Motor neuron (in vitro differentiated cells): ENCODE measurements around the gene IQCC. TPM values are rescaled to one million over a fixed set of nuclear protein-coding genes. Genes with fewer than 3 reads are reported as not detected.

ENCODE experiments used
- ATAC-seq, 8 experiments: fragments of 200-7000 bp; cut with Tn5 transposase; replicated peaks in 6 of 8; 2 replicates each; pipeline ENCODE4 v1.8.0; 2021; ENCODE audit warnings: mild to moderate bottlenecking in 8 of 8, moderate library complexity in 8 of 8
- H3K27ac ChIP-seq, 2 donors: fragments of 250-450 bp; sonication (Bioruptor Pico); 2 replicates each; pipeline ENCODE4 v1.9.0; 2021; ENCODE audit warnings: antibody characterized with exemption in 2 of 2, mild to moderate bottlenecking in 2 of 2, moderate library complexity in 1 of 2
- H3K4me1 ChIP-seq, 2 donors: fragments of 250-450 bp; sonication (Bioruptor Pico); replicated peaks in 1 of 2; 2 replicates each; pipeline ENCODE4 v1.6.1; 2021; ENCODE audit warnings: antibody characterized with exemption in 2 of 2, mild to moderate bottlenecking in 2 of 2, moderate library complexity in 1 of 2
- H3K4me3 ChIP-seq, 5 donors: fragments of 250-450 bp; sonication (Bioruptor Pico); 2 replicates each; pipeline ENCODE4 v1.9.0; 2021; ENCODE audit warnings: antibody characterized with exemption in 5 of 5, mild to moderate bottlenecking in 5 of 5, moderate library complexity in 4 of 5
- WGBS, 10 experiments: fragments of 450-650 bp; shearing (Covaris generic); methylation state at CpG; one replicate each; pipeline ENCODE4 v1.0.0; 2022; 5-methylcytosine and 5-hydroxymethylcytosine counted together
- in situ Hi-C, 9 experiments: fragments of 400-800 bp; cut with MboI; loops; one replicate each; pipeline ENCODE4 v1.15.0; 2021; ENCODE audit warnings: low sequenced_read_pairs in 9 of 9, low pct_unique_long_range_greater_than_20kb in 2 of 9; ENCODE audit not compliant: unreplicated experiment in 9 of 9
- total RNA-seq, 8 experiments: library from RNA; unstranded; fragments of 300-600 nt; gene quantifications; 2 replicates each; pipeline versions ENCODE4 v1.2.3 to v1.2.4, GENCODE V29; 2022

IQCC gene
- total RNA-seq, 8 experiments from 2014 or later: 0.97 to 13.7 (median 6.7) TPM

DNA sequence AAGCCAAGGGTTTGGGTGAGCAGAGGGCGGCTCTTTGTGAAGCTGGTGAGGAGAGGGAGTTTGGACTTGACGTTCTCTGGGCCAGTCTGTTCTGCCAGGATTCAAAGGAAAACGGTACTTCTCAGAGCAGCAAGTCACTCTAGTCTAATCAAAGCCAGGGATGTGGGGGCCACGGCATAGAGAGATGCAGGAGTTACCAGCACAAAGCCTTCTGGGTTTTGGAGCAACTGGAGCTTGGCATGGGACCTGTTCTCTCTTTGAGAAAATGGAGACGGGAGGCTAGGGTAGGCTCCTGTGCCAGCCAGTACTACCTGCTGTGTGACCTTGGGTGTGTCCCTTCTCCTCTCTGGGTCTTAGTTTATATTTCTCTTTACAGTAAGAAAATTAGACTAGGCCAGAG lies 23.9 kb upstream of the IQCC start:
- in situ Hi-C loops: no loop called here
- no peak for ATAC-seq
- no peak overlapping the region for H3K27ac ChIP-seq
- WGBS, 10 experiments: 40 to 100% (median 94%) methylated on average over 1 to 5 of the region's 5 CpGs; no CpG with 5 or more reads in 4 of the 10 experiments
- H3K4me1 ChIP-seq: peaks cover 25 to 37% of the 10 kb centered on the region in 2 donors
- H3K4me3 ChIP-seq: peak overlapping the region in 4 of 5 donors; percentile 44 to 66 (median 59)

DNA sequence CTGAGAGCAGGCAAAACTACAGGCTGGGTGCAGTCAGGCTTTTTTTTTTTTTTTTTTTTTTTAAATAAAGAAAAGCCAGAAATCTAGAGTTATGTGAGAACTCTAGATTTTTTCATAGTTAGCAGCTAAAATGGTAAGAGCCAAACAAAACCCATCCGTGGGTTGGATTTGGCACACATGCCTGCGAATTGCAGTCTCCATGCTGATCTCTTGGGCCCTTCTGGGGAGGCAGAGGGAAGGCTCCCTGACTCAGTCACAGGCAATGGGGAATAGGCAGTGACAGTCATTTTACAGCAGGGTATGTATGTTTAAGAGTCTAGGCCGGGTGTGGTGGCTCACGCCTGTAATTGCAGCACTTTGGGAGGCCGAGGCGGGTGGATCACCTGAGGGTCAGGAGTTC lies 23.4 kb upstream of the IQCC start:
- Histone ChIP-seq H3K27ac (no peak overlapping the region), H3K4me1 (peaks cover 25 to 37% of the 10 kb centered on the region in 2 donors), H3K4me3 (peak overlapping the region in 1 of 5 donors; percentile 54)
- WGBS, 10 experiments: 55 to 100% (median 95%) methylated on average over 2 to 6 of the region's 6 CpGs; no CpG with 5 or more reads in 3 of the 10 experiments
- in situ Hi-C loops: no loop called here
- ATAC-seq: no peak

DNA sequence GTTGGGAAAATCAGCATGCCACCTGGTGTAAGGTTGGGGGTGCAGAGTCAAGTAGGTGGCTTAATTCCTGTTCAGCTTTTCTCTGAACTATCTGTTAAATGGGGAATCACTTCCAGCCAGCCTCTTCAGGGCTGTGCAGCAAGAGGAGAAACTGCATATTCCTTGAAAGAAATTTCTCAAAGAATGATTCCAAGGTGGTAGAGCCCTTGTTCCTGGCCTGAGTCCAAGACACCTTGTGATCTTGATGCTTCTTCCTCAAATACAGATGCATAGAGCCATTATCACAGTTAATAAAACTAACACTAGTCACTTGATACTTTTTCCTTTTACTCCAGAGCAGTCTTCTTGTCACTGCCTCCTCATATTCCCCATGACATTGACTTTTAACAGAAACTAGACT lies 20.8 kb upstream of the IQCC start:
- H3K27ac ChIP-seq: no peak overlapping the region

GRCh38 chr1:32186077-32186476 lies 19.4 kb upstream of the IQCC start:
- WGBS, 10 experiments: 92 to 100% (median 100%) methylated on average over 1 to 2 of the region's 2 CpGs; no CpG with 5 or more reads in 4 of the 10 experiments
- Histone ChIP-seq H3K4me3 (no peak overlapping the region), H3K4me1 (peaks cover 13 to 22% of the 10 kb centered on the region in 2 donors), H3K27ac (no peak overlapping the region)
- peak in 4 of 8 experiments; percentile 31 to 78 (median 56) for ATAC-seq
- in situ Hi-C loops: no loop called here

More for the DNA sequence above, 20.8 kb upstream of the IQCC start:
- Histone ChIP-seq H3K4me3 (no peak overlapping the region), H3K4me1 (peaks cover 17 to 28% of the 10 kb centered on the region in 2 donors)
- in situ Hi-C loops: no loop called here
- ATAC-seq: no peak

DNA sequence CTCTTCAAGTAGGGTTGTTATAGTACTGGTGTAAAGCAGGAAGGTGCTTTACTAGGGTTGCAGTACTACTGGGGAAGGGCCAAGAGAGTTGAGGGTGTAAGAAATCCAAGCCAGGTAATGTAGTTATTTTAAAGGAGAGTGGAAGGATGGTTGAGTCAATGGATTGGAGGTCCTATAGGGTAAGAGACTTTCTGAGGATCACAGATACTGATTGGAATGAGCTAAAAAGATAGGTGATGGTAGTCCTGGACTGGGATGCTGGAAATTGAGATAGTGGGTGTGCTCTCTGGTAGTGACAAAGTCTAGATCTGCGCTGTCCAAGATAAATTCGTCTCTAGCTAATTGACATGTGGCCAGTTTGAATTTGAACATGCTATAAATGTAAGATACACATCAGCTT lies 19.0 kb upstream of the IQCC start:
- in situ Hi-C loops: no loop called here
- Histone ChIP-seq H3K4me1 (peaks cover 9 to 18% of the 10 kb centered on the region in 2 donors), H3K27ac (no peak overlapping the region), H3K4me3 (no peak overlapping the region)
- 60 to 94% (median 67%) methylated on average over 1 to 2 of the region's 2 CpGs; no CpG with 5 or more reads in 5 of the 10 experiments for WGBS, 10 experiments
- ATAC-seq: peak in 1 of 8 experiments; percentile 6

DNA sequence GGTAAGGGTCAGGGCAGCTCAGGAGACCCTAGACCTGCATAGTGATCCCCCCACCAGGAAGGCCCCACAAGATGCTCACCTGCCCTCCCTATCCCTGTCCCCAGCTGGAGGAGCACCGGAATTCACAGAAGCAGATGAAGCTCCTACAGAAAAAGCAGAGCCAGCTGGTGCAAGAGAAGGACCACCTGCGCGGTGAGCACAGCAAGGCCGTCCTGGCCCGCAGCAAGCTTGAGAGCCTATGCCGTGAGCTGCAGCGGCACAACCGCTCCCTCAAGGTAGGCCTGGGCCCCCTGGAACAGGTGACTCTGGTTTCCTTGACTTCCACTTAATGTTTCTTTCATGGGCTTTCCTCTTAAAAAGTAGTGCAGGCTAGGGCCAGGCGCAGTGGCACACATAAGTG lies 17.6 kb upstream of the IQCC start:
- Histone ChIP-seq H3K27ac (no peak overlapping the region), H3K4me1 (peaks cover 0 to 8% of the 10 kb centered on the region in 2 donors), H3K4me3 (no peak overlapping the region)
- peak in 1 of 8 experiments; percentile 15 for ATAC-seq
- in situ Hi-C loops: no loop called here
- WGBS, 10 experiments: 89 to 100% (median 98%) methylated on average over 2 to 8 of the region's 9 CpGs; no CpG with 5 or more reads in 4 of the 10 experiments

DNA sequence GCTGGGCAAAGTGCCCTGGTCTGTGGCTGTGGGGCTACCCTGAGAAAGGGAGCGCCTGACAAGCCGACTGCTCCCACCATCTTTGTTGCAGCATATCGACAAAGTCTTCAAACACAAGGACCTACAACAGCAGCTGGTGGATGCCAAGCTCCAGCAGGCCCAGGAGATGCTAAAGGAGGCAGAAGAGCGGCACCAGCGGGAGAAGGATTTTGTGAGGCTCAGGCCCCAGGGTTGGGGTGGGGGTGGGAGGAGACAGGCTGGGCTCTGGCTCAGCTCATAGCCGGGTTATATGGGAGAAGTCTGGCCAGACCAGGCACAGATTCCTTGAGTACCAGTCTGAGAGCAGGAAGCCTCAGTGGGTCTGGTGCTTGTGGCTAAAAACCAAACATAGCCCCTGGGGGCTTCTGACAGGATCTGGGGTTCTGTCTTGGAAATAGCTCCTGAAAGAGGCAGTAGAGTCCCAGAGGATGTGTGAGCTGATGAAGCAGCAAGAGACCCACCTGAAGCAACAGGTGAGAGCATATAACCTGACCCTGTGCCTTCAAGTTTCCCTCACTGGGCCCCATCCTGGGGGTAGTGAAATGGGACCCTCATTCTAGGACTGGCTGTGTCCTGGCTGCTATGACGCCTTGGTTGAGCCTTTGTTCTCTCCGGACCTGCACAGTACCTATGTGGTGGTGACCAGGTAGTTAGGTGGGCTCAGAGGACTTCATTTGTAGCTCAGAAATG lies 13.1 kb upstream of the IQCC start:
- Histone ChIP-seq H3K4me3 (no peak overlapping the region), H3K27ac (no peak overlapping the region), H3K4me1 (peaks cover 7% of the 10 kb centered on the region in 2 donors)
- WGBS, 10 experiments: 63 to 100% (median 93%) methylated on average over 2 to 5 of the region's 8 CpGs; no CpG with 5 or more reads in 3 of the 10 experiments
- in situ Hi-C loops: no loop called here
- no peak for ATAC-seq

GRCh38 chr1:32194984-32195383 lies 10.5 kb upstream of the IQCC start:
- WGBS, 10 experiments: 80 to 100% (median 98%) methylated on average over 1 to 4 of the region's 6 CpGs; no CpG with 5 or more reads in 4 of the 10 experiments
- H3K4me3 ChIP-seq: no peak overlapping the region
- in situ Hi-C loops: no loop called here
- peaks cover 33% of the 10 kb centered on the region in 2 donors for H3K4me1 ChIP-seq
- no peak for ATAC-seq
- no peak overlapping the region for H3K27ac ChIP-seq

GRCh38 chr1:32195531-32195930 lies 9.9 kb upstream of the IQCC start:
- Histone ChIP-seq H3K27ac (no peak overlapping the region), H3K4me1 (peaks cover 33% of the 10 kb centered on the region in 2 donors), H3K4me3 (no peak overlapping the region)
- in situ Hi-C loops: no loop called here
- WGBS, 10 experiments: 20 to 100% (median 95%) methylated on average over 1 to 3 of the region's 3 CpGs; no CpG with 5 or more reads in 2 of the 10 experiments
- ATAC-seq: no peak

DNA sequence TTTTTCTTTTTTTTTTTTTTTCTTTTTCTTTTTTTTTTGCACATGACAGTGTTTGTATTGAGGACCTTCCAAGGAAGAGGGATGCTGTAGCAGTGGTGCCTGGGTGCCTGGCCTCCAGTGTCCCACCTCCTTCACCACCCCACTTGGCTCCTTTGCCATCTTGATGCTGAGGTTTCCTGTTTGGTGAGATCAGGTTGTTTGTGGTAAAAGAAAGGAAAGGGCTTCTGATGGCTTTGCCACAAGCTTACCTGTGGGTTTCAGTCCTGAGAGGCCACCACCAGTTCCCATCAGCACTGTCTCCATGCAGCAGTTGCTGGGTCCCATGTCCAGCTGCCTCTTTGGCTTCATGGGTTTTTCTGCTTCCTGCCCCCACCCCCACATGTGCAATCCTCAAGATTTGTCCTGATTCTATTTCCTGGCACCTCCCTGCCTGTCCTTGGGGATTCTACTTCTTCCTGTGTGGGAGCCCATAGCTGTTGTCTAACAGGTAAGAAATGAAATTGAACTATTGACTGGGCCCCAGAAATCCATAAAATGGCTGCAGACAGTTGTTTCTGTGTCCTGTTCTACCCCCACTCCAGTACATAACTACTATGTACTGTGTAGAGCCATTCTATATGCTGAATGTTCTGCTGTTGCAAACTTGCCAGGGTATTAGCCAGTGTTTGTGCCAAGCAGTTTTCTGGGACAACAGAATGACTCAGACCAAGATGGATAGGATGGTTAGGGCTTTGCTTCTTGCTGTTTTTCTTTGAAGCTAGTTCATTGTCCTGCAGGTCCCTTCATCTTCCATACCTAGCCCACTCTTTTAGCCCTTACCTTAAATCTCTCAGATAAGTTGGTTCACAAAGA lies 9.3 kb upstream of the IQCC start:
- Histone ChIP-seq H3K4me3 (no peak overlapping the region), H3K27ac (no peak overlapping the region), H3K4me1 (peaks cover 33 to 34% of the 10 kb centered on the region in 2 donors)
- in situ Hi-C loops: no loop called here
- no peak for ATAC-seq

GRCh38 chr1:32197074-32197473 lies 8.4 kb upstream of the IQCC start:
- in situ Hi-C loops: no loop called here
- Histone ChIP-seq H3K27ac (peak overlapping the region in 1 of 2 donors; percentile 70), H3K4me3 (no peak overlapping the region), H3K4me1 (peaks cover 42 to 43% of the 10 kb centered on the region in 2 donors)
- no peak for ATAC-seq
- 63 to 100% (median 80%) methylated on average over 1 of the region's 1 CpG; no CpG with 5 or more reads in 7 of the 10 experiments for WGBS, 10 experiments

DNA sequence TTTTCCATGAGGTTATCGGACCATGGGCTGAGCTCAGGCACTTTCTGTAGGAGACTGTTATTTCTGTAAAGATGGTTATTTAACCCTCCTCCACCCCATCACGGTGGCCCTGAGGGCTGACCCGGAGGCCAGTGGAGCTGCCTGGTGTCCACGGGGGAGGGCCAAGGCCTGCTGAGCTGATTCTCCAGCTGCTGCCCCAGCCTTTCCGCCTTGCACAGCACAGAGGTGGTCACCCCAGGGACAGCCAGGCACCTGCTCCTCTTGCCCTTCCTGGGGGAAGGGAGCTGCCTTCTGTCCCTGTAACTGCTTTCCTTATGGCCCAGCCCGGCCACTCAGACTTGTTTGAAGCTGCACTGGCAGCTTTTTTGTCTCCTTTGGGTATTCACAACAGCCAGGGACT lies 7.6 kb upstream of the IQCC start:
- H3K4me1 ChIP-seq: peaks cover 42 to 44% of the 10 kb centered on the region in 2 donors

More for the DNA sequence above, 7.6 kb upstream of the IQCC start:
- no peak for ATAC-seq
- no peak overlapping the region for H3K4me3 ChIP-seq
- WGBS, 10 experiments: 47 to 100% (median 56%) methylated on average over 1 to 6 of the region's 6 CpGs; no CpG with 5 or more reads in 2 of the 10 experiments
- in situ Hi-C loops: no loop called here
- peak overlapping the region; percentile 70 to 91 for H3K27ac ChIP-seq
